NCI-H82 (cell line): ENCODE measurements around the gene DCUN1D1.

Experiments
- DNase-seq: peaks from one replicate; lab custom pipeline; 2025; lab: John Stamatoyannopoulos, UW

DCUN1D1 gene

GRCh38 chr3:182936239-182936917, 44.0 kb downstream of the DCUN1D1 start:
- no peak for DNase-seq

GRCh38 chr3:182935803-182936202, 44.5 kb downstream of the DCUN1D1 start:
- DNase-seq = no peak

- no peak for DNase-seq
Measured at GRCh38 chr3:182925944-182926337, 54.4 kb downstream of the DCUN1D1 start.

GRCh38 chr3:182925330-182925943, 54.9 kb downstream of the DCUN1D1 start:
- peak; percentile 35 for DNase-seq

- no peak for DNase-seq
Measured at GRCh38 chr3:182921665-182922355, 58.5 kb downstream of the DCUN1D1 start.

- no peak for DNase-seq
Measured at GRCh38 chr3:182920515-182921084, 59.7 kb downstream of the DCUN1D1 start.

- DNase-seq = no peak
Measured at GRCh38 chr3:182919866-182920357, 60.4 kb downstream of the DCUN1D1 start.

GRCh38 chr3:182917134-182917533, 63.2 kb downstream of the DCUN1D1 start:
- no peak for DNase-seq

- DNase-seq = no peak
Measured at GRCh38 chr3:182914341-182914740, 66.0 kb downstream of the DCUN1D1 start.

GRCh38 chr3:182913889-182914288, 66.4 kb downstream of the DCUN1D1 start:
- no peak for DNase-seq

- DNase-seq = no peak
Measured at GRCh38 chr3:182912474-182912873, 67.9 kb downstream of the DCUN1D1 start.

- no peak for DNase-seq
Measured at GRCh38 chr3:182911782-182912111, 68.6 kb downstream of the DCUN1D1 start.

- DNase-seq = no peak
Measured at GRCh38 chr3:182910936-182911781, 69.2 kb downstream of the DCUN1D1 start.

- DNase-seq = peak; percentile 25
Measured at GRCh38 chr3:182909318-182910040, 70.9 kb downstream of the DCUN1D1 start.

- DNase-seq = no peak
Measured at GRCh38 chr3:182908471-182908870, 71.9 kb downstream of the DCUN1D1 start.

- DNase-seq = no peak
Measured at GRCh38 chr3:182906036-182906435, 74.3 kb downstream of the DCUN1D1 start.

GRCh38 chr3:182905623-182906022, 74.7 kb downstream of the DCUN1D1 start:
- DNase-seq = no peak

- DNase-seq = peak; percentile 45
Measured at GRCh38 chr3:182904164-182904563, 76.2 kb downstream of the DCUN1D1 start.

GRCh38 chr3:182902236-182902635, 78.1 kb downstream of the DCUN1D1 start:
- no peak for DNase-seq

GRCh38 chr3:182896553-182896952, 83.8 kb downstream of the DCUN1D1 start:
- no peak for DNase-seq

- no peak for DNase-seq
Measured at GRCh38 chr3:182895513-182896112, 84.7 kb downstream of the DCUN1D1 start.
